CD4-positive, alpha-beta T cell treated with Interleukin-6 for 4 hours (primary cell): Measurements from ENCODE around the gene RNF44.

Experiments
- DNase-seq: peaks from one replicate; pipeline ENCODE4 v3.0.0-alpha.2; 2020; ENCODE audit warnings: mixed read lengths

Gene RNF44

GRCh38 chr5:176536902-176537553 is at the start of gene RNF44:
Gene RNF44, minus strand, starts transcription at chr5:176537402. Its CDS starts 4,930 bp downstream, at chr5:176532472.
- DNase-seq = peak; percentile 99

- no peak for DNase-seq
These were observed 45.9 kb upstream of the RNF44 start for GRCh38 chr5:176583076-176583475.

GRCh38 chr5:176581361-176581760 is 44.2 kb upstream of the RNF44 start:
- no peak for DNase-seq

- DNase-seq = no peak
These were observed 42.1 kb upstream of the RNF44 start for GRCh38 chr5:176579323-176579722.

- DNase-seq = peak; percentile 60
These were observed 41.2 kb upstream of the RNF44 start for GRCh38 chr5:176578391-176578808.

GRCh38 chr5:176577312-176578176 is 40.3 kb upstream of the RNF44 start:
- no peak for DNase-seq

GRCh38 chr5:176575488-176576422 is 38.6 kb upstream of the RNF44 start:
- DNase-seq = no peak

GRCh38 chr5:176575066-176575465 is 37.9 kb upstream of the RNF44 start:
- no peak for DNase-seq

- no peak for DNase-seq
These were observed 37.0 kb upstream of the RNF44 start for GRCh38 chr5:176574297-176574591.

- peak; percentile 87 for DNase-seq
These were observed 36.5 kb upstream of the RNF44 start for GRCh38 chr5:176573564-176574296.

GRCh38 chr5:176570044-176570443 is 32.8 kb upstream of the RNF44 start:
- no peak for DNase-seq

- no peak for DNase-seq
These were observed 31.5 kb upstream of the RNF44 start for GRCh38 chr5:176568657-176569056.

- no peak for DNase-seq
These were observed 28.6 kb upstream of the RNF44 start for GRCh38 chr5:176565760-176566288.

GRCh38 chr5:176564002-176564401 is 26.8 kb upstream of the RNF44 start:
- DNase-seq = no peak

- DNase-seq = no peak
These were observed 25.0 kb upstream of the RNF44 start for GRCh38 chr5:176562189-176562588.

- DNase-seq = no peak
These were observed 24.1 kb upstream of the RNF44 start for GRCh38 chr5:176561259-176561658.

GRCh38 chr5:176560364-176560763 is 23.2 kb upstream of the RNF44 start:
- DNase-seq = no peak

GRCh38 chr5:176559683-176560082 is 22.5 kb upstream of the RNF44 start:
- DNase-seq = peak; percentile 53

GRCh38 chr5:176557846-176558245 is 20.6 kb upstream of the RNF44 start:
- no peak for DNase-seq

- DNase-seq = no peak
These were observed 16.3 kb upstream of the RNF44 start for GRCh38 chr5:176553260-176554085.

GRCh38 chr5:176552332-176552869 is 15.2 kb upstream of the RNF44 start:
- DNase-seq = no peak
